GM12873 (cell line): ENCODE measurements around the gene TMEM8B.

ENCODE experiments used
- TF ChIP-seq, protein P1 (sequence below): IDR thresholded peaks from 2 replicates; pipeline ENCODE4 v1.5.1; 2012; ENCODE audit warnings: low read depth, mild to moderate bottlenecking, moderate library complexity, low read length, control low read depth; ENCODE audit not compliant: insufficient read depth; ENCODE audit errors: missing control alignments

The TMEM8B gene

GRCh38 chr9:35814106-35814840 lies 14.8 kb upstream of the TMEM8B start:
- TF ChIP-seq, protein P1, sequence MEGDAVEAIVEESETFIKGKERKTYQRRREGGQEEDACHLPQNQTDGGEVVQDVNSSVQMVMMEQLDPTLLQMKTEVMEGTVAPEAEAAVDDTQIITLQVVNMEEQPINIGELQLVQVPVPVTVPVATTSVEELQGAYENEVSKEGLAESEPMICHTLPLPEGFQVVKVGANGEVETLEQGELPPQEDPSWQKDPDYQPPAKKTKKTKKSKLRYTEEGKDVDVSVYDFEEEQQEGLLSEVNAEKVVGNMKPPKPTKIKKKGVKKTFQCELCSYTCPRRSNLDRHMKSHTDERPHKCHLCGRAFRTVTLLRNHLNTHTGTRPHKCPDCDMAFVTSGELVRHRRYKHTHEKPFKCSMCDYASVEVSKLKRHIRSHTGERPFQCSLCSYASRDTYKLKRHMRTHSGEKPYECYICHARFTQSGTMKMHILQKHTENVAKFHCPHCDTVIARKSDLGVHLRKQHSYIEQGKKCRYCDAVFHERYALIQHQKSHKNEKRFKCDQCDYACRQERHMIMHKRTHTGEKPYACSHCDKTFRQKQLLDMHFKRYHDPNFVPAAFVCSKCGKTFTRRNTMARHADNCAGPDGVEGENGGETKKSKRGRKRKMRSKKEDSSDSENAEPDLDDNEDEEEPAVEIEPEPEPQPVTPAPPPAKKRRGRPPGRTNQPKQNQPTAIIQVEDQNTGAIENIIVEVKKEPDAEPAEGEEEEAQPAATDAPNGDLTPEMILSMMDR = peak; percentile 49

GRCh38 chr9:35814841-35815543 lies 14.0 kb upstream of the TMEM8B start, which contains the start of gene HINT2:
Gene HINT2 (minus strand): TSS chr9:35815042. CDS start chr9:35814979, 63 bp downstream.
- TF ChIP-seq, protein P1 = no peak

GRCh38 chr9:35816708-35817107 lies 12.3 kb upstream of the TMEM8B start:
- TF ChIP-seq, protein P1 = no peak

GRCh38 chr9:35818341-35818740 lies 10.7 kb upstream of the TMEM8B start:
- TF ChIP-seq, protein P1 = no peak

- TF ChIP-seq, protein P1 = no peak
Measured at GRCh38 chr9:35820076-35820475, 9.0 kb upstream of the TMEM8B start.

DNA sequence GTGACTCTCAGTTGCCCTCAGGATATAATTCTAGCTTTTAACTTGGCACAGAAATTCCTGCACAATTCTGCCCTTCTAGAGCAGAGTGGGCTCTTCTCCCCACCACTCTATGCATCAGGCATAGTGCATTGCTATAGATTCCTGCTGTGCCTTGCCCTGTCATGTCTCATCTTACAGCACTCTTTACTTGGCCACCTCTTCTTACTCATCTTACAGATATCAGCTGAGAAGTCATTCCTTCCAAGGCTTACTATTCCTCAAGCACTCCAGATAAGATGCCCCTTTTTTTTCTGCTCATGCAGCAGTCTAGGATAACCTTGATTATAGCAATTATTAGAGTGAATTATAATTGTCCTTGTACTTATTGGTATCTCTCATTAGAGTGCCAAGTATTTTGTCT lies 6.1 kb upstream of the TMEM8B start:
- TF ChIP-seq, protein P1 = no peak

DNA sequence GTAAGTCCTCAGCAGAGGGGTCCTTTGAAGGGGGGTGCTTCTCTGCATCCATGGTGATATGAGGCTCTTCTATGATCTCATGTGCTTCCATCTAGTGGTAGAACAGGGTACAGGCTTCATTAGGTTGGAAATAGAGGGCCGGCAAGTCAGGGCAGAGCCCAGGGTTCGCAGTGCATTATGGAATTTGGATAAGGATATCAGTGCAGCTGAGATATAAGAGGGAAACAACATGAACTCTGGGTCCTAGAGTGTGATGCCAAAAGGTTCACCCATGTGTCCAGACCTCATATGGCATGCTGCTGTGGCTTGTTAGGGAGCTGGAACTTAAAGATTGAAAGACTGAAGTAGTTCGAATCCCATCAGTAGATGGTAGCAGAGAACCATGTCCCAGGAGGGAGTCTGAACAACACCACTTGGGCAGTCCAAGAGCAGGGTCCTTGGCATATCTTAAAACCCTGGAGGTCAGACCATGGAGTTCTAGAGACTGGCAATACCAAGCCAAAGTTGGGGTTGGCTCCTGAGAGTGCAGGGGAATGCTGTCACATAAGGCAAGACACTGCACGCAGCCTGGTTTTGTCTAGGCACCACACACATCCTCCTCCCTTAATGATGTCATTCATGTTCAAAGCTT lies 2.8 kb upstream of the TMEM8B start:
- TF ChIP-seq, protein P1 = peak; percentile 73
